ENCODE data around the gene PFKFB4.

DNA sequence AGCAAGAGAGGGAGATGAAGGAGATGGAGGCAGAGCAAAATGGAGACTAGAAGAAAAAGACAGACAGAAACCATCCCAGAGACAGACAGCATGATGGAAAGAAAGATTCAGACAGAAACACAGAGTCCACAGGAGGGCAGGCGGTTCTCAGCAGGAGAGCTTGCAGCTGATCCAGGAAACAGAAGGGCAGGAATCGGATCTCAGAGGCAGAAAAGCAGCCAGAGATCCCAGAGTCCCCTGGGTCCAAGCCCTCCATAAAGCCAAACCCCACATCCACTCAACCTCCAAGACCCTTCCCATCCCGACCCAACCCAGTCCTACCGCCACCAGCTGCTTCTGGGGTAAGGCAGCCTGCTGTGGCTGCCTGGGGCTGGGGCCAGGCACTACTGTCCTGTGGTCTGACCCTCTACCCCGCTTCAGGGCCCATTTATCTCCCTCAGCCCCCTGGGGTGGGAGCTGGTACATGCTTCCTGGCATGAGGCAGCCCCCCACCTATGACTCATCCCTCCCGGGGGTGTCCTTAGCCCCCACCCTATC lies 6.8 kb upstream of the PFKFB4 start, which contains the start of gene UCN2:
- TF ChIP-seq, protein P1, sequence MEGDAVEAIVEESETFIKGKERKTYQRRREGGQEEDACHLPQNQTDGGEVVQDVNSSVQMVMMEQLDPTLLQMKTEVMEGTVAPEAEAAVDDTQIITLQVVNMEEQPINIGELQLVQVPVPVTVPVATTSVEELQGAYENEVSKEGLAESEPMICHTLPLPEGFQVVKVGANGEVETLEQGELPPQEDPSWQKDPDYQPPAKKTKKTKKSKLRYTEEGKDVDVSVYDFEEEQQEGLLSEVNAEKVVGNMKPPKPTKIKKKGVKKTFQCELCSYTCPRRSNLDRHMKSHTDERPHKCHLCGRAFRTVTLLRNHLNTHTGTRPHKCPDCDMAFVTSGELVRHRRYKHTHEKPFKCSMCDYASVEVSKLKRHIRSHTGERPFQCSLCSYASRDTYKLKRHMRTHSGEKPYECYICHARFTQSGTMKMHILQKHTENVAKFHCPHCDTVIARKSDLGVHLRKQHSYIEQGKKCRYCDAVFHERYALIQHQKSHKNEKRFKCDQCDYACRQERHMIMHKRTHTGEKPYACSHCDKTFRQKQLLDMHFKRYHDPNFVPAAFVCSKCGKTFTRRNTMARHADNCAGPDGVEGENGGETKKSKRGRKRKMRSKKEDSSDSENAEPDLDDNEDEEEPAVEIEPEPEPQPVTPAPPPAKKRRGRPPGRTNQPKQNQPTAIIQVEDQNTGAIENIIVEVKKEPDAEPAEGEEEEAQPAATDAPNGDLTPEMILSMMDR (IDR thresholded peaks at IDR 0.05; ENCODE audit: low read depth, low read length, poor library complexity, severe bottlenecking): no peak
- no peak for TF ChIP-seq EZH2phosphoT487 (IDR thresholded peaks at IDR 0.05; ENCODE audit: borderline replicate concordance, low read length)
